MM.1S (cell line): ENCODE data around the gene CCN5.

ENCODE experiments used
- DNase-seq: peaks from one replicate; pipeline ENCODE4 v3.0.0-alpha.2; 2015
- H2AFZ ChIP-seq: fragments of 300-600 bp; sonication (generic); 2 replicates; pipeline ENCODE4 v1.6.0; 2016; ENCODE audit warnings: antibody characterized with exemption, low read length
- H3F3A ChIP-seq: fragments of 300-600 bp; sonication (generic); 2 replicates; pipeline ENCODE4 v1.6.1; 2016; ENCODE audit warnings: mild to moderate bottlenecking, antibody characterized with exemption, low read length, moderate library complexity, mixed read lengths; ENCODE audit not compliant: insufficient read depth
- H3K27ac ChIP-seq: fragments of 300-600 bp; sonication (generic); 2 replicates; pipeline ENCODE4 v1.5.1; 2016; ENCODE audit warnings: mild to moderate bottlenecking, low read length
- H3K27me3 ChIP-seq: fragments of 300-600 bp; sonication (generic); replicated peaks from 2 replicates; pipeline ENCODE4 v1.6.0; 2016; ENCODE audit warnings: low read length; ENCODE audit not compliant: insufficient read depth
- H3K36me3 ChIP-seq: fragments of 300-600 bp; sonication (generic); replicated peaks from 2 replicates; pipeline ENCODE4 v1.6.1; 2016; ENCODE audit warnings: mild to moderate bottlenecking, low read length, mixed read lengths; ENCODE audit not compliant: insufficient read depth
- H3K4me1 ChIP-seq: fragments of 300-600 bp; sonication (generic); 2 replicates; pipeline ENCODE4 v1.6.1; 2016; ENCODE audit warnings: low read length, mixed read lengths
- H3K4me2 ChIP-seq: fragments of 300-600 bp; sonication (generic); 2 replicates; pipeline ENCODE4 v1.6.0; 2016; ENCODE audit warnings: low read depth, low read length
- H3K4me3 ChIP-seq: fragments of 300-600 bp; sonication (generic); 2 replicates; pipeline ENCODE4 v1.5.1; 2016; ENCODE audit warnings: low read length, mixed read lengths
- H3K79me2 ChIP-seq: fragments of 300-600 bp; sonication (generic); 2 replicates; pipeline ENCODE4 v1.6.1; 2016; ENCODE audit warnings: mixed run types, low read length, mixed read lengths
- H3K9ac ChIP-seq: fragments of 300-600 bp; sonication (generic); 2 replicates; pipeline ENCODE4 v1.6.1; 2016; ENCODE audit warnings: low read length, mixed read lengths
- H3K9me2 ChIP-seq: fragments of 300-600 bp; sonication (generic); replicated peaks from 2 replicates; pipeline ENCODE4 v1.6.1; 2016; ENCODE audit warnings: mild to moderate bottlenecking, low read length, mixed read lengths; ENCODE audit not compliant: insufficient read depth
- H3K9me3 ChIP-seq: fragments of 300-600 bp; sonication (generic); replicated peaks from 2 replicates; pipeline ENCODE4 v1.6.1; 2016; ENCODE audit warnings: mild to moderate bottlenecking, low read length, mixed read lengths; ENCODE audit not compliant: insufficient read depth
- H4K20me1 ChIP-seq: fragments of 300-600 bp; sonication (generic); 2 replicates; pipeline ENCODE4 v1.6.1; 2016; ENCODE audit warnings: mild to moderate bottlenecking, low read length, moderate library complexity, mixed read lengths; ENCODE audit not compliant: insufficient read depth
- EZH2 ChIP-seq: fragments of 300-600 bp; sonication (generic); optimal IDR thresholded peaks from 2 replicates; pipeline ENCODE3; 2017; ENCODE audit warnings: low read depth, mild to moderate bottlenecking, antibody characterized with exemption, low read length, mixed read lengths
- EZH2phosphoT487 ChIP-seq: fragments of 300-600 bp; sonication (generic); IDR thresholded peaks from 2 replicates; pipeline ENCODE4 v1.6.1; 2018; ENCODE audit warnings: antibody characterized with exemption, low read length
- TF ChIP-seq, protein P1 (sequence below): fragments of 300-600 bp; sonication (generic); IDR thresholded peaks from 2 replicates; pipeline ENCODE4 v1.5.1; 2016; ENCODE audit warnings: antibody characterized with exemption, low read length, mixed read lengths

Gene CCN5

DNA sequence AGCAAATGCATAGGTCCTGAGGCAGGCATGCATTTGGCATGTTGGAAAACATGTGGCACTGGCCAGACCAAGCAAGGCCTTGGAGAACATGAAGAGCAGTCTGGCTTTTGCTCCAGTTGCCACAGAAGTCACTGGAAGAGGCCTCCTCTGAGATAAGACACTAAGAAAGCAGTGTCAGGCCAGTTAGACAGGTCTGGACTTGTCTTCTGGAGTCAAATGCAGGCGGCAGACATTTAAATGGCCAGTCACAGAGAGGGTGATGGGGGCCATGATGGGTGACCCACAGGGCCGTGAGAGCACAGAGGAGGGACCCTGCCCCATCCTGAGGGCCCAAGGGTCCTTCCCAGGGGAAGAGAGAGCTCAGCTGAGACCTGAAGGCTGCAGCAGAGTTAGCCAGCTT, 36.9 kb upstream of the CCN5 start:
- TF ChIP-seq EZH2phosphoT487 (no peak), EZH2 (no peak)
- TF ChIP-seq, protein P1, sequence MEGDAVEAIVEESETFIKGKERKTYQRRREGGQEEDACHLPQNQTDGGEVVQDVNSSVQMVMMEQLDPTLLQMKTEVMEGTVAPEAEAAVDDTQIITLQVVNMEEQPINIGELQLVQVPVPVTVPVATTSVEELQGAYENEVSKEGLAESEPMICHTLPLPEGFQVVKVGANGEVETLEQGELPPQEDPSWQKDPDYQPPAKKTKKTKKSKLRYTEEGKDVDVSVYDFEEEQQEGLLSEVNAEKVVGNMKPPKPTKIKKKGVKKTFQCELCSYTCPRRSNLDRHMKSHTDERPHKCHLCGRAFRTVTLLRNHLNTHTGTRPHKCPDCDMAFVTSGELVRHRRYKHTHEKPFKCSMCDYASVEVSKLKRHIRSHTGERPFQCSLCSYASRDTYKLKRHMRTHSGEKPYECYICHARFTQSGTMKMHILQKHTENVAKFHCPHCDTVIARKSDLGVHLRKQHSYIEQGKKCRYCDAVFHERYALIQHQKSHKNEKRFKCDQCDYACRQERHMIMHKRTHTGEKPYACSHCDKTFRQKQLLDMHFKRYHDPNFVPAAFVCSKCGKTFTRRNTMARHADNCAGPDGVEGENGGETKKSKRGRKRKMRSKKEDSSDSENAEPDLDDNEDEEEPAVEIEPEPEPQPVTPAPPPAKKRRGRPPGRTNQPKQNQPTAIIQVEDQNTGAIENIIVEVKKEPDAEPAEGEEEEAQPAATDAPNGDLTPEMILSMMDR, result no peak
- Histone ChIP-seq H2AFZ (no peak overlapping the region), H3K4me3 (no peak overlapping the region), H3K4me1 (no peaks in the 10 kb centered on the region), H3F3A (no peaks in the 10 kb centered on the region), H3K9me3 (no peaks in the 10 kb centered on the region), H3K9ac (no peak overlapping the region), H3K27me3 (no peaks in the 10 kb centered on the region), H3K9me2 (no peaks in the 10 kb centered on the region), H4K20me1 (no peaks in the 10 kb centered on the region), H3K36me3 (no peaks in the 10 kb centered on the region), H3K4me2 (no peak overlapping the region), H3K79me2 (no peaks in the 10 kb centered on the region), H3K27ac (no peak overlapping the region)
- DNase-seq, result no peak

DNA sequence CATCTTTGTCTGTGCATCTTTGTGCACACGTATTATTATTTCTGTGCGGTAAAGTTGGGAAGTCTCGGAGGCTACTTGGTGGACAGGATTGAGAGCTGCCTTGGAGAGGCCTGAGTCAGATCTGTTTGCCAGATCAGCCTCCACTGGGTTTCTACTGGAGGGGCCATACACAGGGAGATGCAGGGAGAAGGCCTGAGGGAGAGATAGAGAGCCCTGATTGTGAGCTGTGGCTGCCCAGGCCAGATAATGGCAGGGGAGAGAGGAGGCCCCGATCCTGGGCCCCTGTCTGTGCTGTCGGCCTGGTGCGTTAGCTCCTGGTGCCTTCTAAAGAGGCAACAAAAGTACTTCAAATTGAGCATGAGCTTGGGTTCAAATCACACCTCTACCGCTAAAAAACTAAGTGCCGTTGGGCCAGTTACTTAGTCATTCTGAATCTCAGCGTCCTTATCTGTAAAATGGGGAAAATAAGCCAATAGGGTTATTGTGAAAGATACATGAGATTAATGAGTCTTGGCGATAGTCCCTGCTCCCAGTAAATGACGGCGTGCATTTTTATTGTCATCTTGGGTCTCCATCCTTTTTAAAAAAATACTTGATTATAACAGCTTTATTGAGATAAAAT, 36.1 kb upstream of the CCN5 start:
- H3K4me1 ChIP-seq, result no peaks in the 10 kb centered on the region
- no peak overlapping the region for H3K4me2 ChIP-seq
- H3K36me3 ChIP-seq, result no peaks in the 10 kb centered on the region
- no peaks in the 10 kb centered on the region for H3K9me3 ChIP-seq
- no peak overlapping the region for H2AFZ ChIP-seq
- H3K27me3 ChIP-seq, result no peaks in the 10 kb centered on the region
- no peaks in the 10 kb centered on the region for H3K9me2 ChIP-seq
- H3K9ac ChIP-seq, result no peak overlapping the region
- TF ChIP-seq EZH2phosphoT487 (no peak), EZH2 (no peak)
- TF ChIP-seq, protein P1, result no peak
- H3K27ac ChIP-seq, result no peak overlapping the region
- no peaks in the 10 kb centered on the region for H4K20me1 ChIP-seq
- no peak for DNase-seq
- no peaks in the 10 kb centered on the region for H3K79me2 ChIP-seq
- no peaks in the 10 kb centered on the region for H3F3A ChIP-seq
- H3K4me3 ChIP-seq, result no peak overlapping the region

DNA sequence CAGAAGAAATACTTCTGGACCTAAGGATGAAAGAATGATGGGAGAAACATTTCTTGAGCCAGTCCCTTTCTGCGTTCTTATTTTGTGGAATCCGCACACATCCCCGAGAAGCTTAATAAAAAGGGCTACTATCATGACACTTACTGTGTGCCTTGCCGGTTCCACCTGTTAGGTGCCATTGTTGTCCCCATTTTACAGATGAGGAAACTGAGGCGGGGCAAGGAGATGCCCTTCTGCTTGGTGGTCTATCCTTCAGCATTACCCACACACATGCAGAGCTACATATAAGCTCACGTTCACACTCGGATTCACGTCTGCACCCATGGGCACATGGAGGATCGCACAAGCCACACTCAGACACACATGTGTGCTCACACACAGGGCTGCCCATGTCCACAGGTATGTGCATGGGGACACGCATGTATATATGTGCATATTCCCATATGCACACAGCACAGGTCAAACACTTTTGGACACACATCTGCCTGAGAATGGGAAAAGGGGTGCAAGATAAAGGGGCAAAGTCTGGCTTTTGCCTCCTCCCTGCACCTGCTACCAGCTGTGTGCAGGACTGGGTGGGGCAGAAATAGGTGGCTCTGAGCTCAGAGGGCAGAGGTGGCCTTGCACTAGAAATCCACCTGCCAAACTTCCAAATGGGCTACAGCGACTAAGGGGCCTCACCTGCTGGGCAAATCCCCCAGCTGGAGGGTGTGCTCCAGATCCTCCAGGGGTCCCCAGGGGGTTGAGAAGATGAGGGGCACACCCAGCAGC, 33.2 kb upstream of the CCN5 start:
- Histone ChIP-seq H3K79me2 (no peaks in the 10 kb centered on the region), H3K4me2 (no peak overlapping the region), H3K9me2 (no peaks in the 10 kb centered on the region), H4K20me1 (no peaks in the 10 kb centered on the region), H3K27ac (no peak overlapping the region), H3K9me3 (no peaks in the 10 kb centered on the region), H3K9ac (no peak overlapping the region), H2AFZ (no peak overlapping the region), H3K36me3 (no peaks in the 10 kb centered on the region), H3F3A (no peaks in the 10 kb centered on the region), H3K4me3 (no peak overlapping the region), H3K4me1 (no peaks in the 10 kb centered on the region), H3K27me3 (peaks cover 6% of the 10 kb centered on the region)
- no peak for DNase-seq
- no peak for TF ChIP-seq EZH2
- TF ChIP-seq, protein P1, result no peak
- no peak for TF ChIP-seq EZH2phosphoT487
